SK-N-MC (cell line): ENCODE measurements around the gene DUSP2.

ENCODE experiments used
- DNase-seq: peaks from one replicate; pipeline ENCODE4 v3.0.0-alpha.2; 2011; ENCODE audit warnings: low read depth, low spot score
- H3K27ac ChIP-seq: fragments of 200-600 bp; sonication (generic); 2 replicates; pipeline ENCODE4 v1.5.1; 2016; ENCODE audit warnings: mixed run types
- H3K36me3 ChIP-seq: fragments of 200-600 bp; sonication (generic); 2 replicates; pipeline ENCODE4 v1.6.1; 2017; ENCODE audit warnings: antibody characterized with exemption, low read length, mixed read lengths; ENCODE audit not compliant: insufficient read depth
- H3K4me3 ChIP-seq: fragments of 200-600 bp; sonication (generic); 2 replicates; pipeline ENCODE4 v1.5.1; 2016
- H3K9ac ChIP-seq: fragments of 200-600 bp; sonication (generic); 2 replicates; pipeline ENCODE4 v1.8.0; 2017; ENCODE audit warnings: mixed run types, mixed read lengths; ENCODE audit not compliant: insufficient read length
- H3K9me3 ChIP-seq: fragments of 200-600 bp; sonication (generic); 2 replicates; pipeline ENCODE4 v1.6.1; 2017; ENCODE audit warnings: low read depth, mild to moderate bottlenecking, antibody characterized with exemption, low read length, moderate library complexity, mixed read lengths
- EZH2 ChIP-seq: fragments of 200-600 bp; sonication (generic); IDR thresholded peaks from one replicate; pipeline ENCODE4 v1.6.1; 2017; ENCODE audit warnings: antibody characterized with exemption
- FOXP2 ChIP-seq: optimal IDR thresholded peaks from 2 replicates; pipeline ENCODE3; 2011; ENCODE audit warnings: mild to moderate bottlenecking, moderate library complexity; ENCODE audit not compliant: insufficient read depth; ENCODE audit errors: extremely low read length, control extremely low read depth
- POLR2AphosphoS5 ChIP-seq: IDR thresholded peaks from 2 replicates; pipeline ENCODE4 v1.6.1; 2012; ENCODE audit warnings: mild to moderate bottlenecking, low read depth, low read length, borderline replicate concordance

The DUSP2 gene

DNA sequence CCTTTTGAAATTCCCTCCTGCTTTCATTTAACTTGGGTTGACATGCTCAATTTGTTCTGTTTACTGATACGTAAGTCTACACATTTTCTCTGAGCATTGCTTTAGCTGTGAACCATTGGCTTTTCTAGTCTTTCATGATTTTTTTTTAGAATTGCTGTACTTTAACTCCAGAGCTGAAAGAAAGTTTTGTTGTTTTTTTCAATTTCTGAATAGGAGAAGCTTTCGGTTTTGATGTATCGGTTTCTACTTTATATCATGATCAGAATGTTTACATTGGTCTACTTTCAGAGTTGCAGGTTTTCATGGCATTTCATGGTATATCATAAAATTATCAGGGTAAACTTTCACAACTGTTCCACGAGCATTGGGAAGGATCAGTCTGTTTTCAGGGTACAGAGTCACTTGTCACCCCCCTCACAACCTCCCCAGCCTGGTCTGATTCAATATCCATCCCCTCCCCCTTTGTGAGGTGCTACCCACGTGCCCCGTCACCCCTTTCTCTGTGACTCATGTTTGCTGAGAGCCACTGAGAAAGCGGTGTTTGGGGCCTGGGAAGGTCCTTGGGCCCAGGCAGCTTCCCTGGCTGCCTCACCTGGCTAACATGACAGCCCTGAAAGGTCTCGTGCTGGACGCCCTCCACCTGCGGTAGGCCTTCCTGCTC lies 14.0 kb downstream of the DUSP2 start:
- no peak overlapping the region for H3K27ac ChIP-seq
- TF ChIP-seq EZH2: no peak
- TF ChIP-seq POLR2AphosphoS5: no peak
- no peak for TF ChIP-seq FOXP2
- no peak overlapping the region for H3K9ac ChIP-seq
- H3K36me3 ChIP-seq: no peaks in the 10 kb centered on the region
- H3K9me3 ChIP-seq: no peaks in the 10 kb centered on the region
- H3K4me3 ChIP-seq: no peak overlapping the region
- no peak for DNase-seq

- no peak for DNase-seq
- no peaks in the 10 kb centered on the region for H3K36me3 ChIP-seq
- no peak overlapping the region for H3K9ac ChIP-seq
- no peak overlapping the region for H3K4me3 ChIP-seq
- TF ChIP-seq FOXP2 (no peak), POLR2AphosphoS5 (no peak), EZH2 (no peak)
- H3K9me3 ChIP-seq: no peaks in the 10 kb centered on the region
- H3K27ac ChIP-seq: no peak overlapping the region
Observed at GRCh38 chr2:96130483-96130882, 14.8 kb downstream of the DUSP2 start.

DNA sequence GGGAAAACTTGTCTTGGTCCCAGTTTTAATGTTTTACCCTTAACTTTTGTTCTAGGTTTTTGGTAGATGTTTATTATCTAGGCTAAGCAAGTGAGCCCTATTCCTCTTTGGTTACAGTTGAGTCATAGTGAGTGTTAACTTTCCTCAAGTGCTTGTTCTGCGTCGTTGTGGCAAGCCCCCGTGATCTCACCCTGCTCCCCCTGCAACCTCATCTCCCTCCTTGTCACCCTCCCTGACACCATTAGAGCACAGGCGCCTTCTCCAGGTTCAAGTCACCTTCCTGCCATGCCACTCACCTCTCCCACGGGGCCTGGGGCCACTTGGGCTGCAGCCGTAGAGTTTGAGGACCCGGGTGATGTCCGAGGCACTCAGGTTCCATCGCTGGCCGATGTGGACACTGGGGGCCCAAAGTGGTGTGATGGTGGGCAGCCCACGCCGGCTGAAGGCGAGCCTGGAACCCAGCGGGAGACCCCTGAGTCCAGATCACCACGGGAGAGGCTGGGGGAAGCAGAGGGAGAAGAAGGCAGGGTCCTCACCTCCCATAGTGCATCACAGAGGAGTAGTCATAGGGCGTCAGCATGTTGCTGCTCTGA lies 15.6 kb downstream of the DUSP2 start:
- no peak overlapping the region for H3K9ac ChIP-seq
- DNase-seq: no peak
- no peak overlapping the region for H3K27ac ChIP-seq
- H3K4me3 ChIP-seq: no peak overlapping the region
- no peak for TF ChIP-seq EZH2
- no peak for TF ChIP-seq FOXP2
- TF ChIP-seq POLR2AphosphoS5: no peak
- H3K36me3 ChIP-seq: no peaks in the 10 kb centered on the region
- no peaks in the 10 kb centered on the region for H3K9me3 ChIP-seq

- no peak overlapping the region for H3K27ac ChIP-seq
- no peak overlapping the region for H3K9ac ChIP-seq
- no peaks in the 10 kb centered on the region for H3K9me3 ChIP-seq
- no peaks in the 10 kb centered on the region for H3K36me3 ChIP-seq
- TF ChIP-seq POLR2AphosphoS5: no peak
- no peak for TF ChIP-seq EZH2
- TF ChIP-seq FOXP2: no peak
- DNase-seq: no peak
- no peak overlapping the region for H3K4me3 ChIP-seq
Observed at GRCh38 chr2:96128456-96128855, 16.8 kb downstream of the DUSP2 start.

- no peaks in the 10 kb centered on the region for H3K9me3 ChIP-seq
- no peaks in the 10 kb centered on the region for H3K36me3 ChIP-seq
- no peak overlapping the region for H3K4me3 ChIP-seq
- TF ChIP-seq EZH2: no peak
- no peak for TF ChIP-seq FOXP2
- TF ChIP-seq POLR2AphosphoS5: no peak
- no peak for DNase-seq
- no peak overlapping the region for H3K27ac ChIP-seq
- no peak overlapping the region for H3K9ac ChIP-seq
Observed at GRCh38 chr2:96124406-96125265, 20.6 kb downstream of the DUSP2 start.

DNA sequence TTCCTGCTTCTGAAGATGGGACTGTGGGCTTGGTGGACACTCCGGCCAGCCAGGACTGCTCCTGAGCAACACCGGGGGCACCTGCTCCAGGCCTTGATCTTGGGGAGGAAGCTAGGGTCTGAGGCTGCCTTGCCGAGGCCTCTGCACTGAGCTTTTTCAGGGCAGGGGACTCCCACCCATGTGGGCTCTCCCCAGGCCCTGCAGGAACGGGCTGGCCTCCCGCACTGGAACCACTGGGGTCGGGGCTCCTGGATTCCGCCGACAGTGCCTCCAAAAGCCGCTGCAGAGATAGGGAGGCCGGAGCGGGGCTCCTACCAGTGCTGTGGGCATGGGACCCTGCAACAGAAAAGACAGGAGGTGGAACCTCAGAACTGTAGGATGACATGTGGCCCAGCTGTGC lies 21.3 kb downstream of the DUSP2 start:
- Histone ChIP-seq H3K27ac (no peak overlapping the region), H3K9me3 (no peaks in the 10 kb centered on the region), H3K4me3 (no peak overlapping the region), H3K9ac (no peak overlapping the region), H3K36me3 (no peaks in the 10 kb centered on the region)
- TF ChIP-seq EZH2 (no peak), POLR2AphosphoS5 (no peak), FOXP2 (no peak)
- no peak for DNase-seq

DNA sequence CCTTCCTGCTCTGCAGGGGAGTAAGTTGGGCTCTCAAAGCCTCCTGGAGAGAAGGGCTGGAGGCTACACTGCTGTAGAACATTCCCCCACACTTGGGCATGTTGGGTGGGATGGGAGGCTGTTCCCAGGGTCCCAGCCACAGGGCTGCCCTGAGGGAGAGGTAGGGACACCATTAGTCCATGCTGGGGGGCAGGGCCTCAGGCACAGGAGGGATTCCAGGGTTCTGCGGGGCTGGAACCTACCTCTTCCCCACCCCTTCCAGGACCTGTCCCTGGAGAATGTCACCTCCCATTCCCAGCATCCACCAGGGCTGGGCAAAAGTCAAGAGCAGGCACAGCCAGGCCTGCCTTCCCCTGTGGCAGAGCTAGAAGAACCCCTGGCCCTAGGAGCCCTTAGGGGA lies 21.9 kb downstream of the DUSP2 start:
- no peak overlapping the region for H3K27ac ChIP-seq
- H3K4me3 ChIP-seq: no peak overlapping the region
- H3K9me3 ChIP-seq: no peaks in the 10 kb centered on the region
- H3K36me3 ChIP-seq: no peaks in the 10 kb centered on the region
- H3K9ac ChIP-seq: no peak overlapping the region
- TF ChIP-seq POLR2AphosphoS5 (no peak), EZH2 (no peak), FOXP2 (no peak)
- no peak for DNase-seq

DNA sequence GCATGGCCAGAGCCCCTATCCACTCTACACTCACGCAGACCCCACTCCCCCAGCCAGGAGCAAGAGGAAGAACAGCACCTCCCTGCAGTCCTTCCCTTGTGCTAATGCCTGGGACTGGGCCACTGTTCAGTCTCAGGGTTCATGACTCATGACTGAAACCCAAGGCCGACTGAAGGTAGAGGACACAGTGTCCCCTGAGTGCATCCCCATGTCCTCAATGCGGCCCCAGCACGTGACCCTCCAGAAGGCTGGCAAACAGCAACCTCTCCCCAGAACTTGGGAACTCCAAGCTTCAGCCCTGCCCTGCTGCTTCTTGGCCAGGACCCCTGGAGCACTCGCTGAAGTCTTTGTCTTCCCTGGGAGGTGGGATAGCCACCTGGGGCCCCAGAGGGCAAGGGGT lies 22.8 kb downstream of the DUSP2 start:
- no peak overlapping the region for H3K4me3 ChIP-seq
- TF ChIP-seq FOXP2: no peak
- no peak for TF ChIP-seq EZH2
- no peak for TF ChIP-seq POLR2AphosphoS5

More for the DNA sequence above, 22.8 kb downstream of the DUSP2 start:
- no peak overlapping the region for H3K27ac ChIP-seq
- H3K36me3 ChIP-seq: no peaks in the 10 kb centered on the region
- no peak overlapping the region for H3K9ac ChIP-seq
- DNase-seq: no peak
- H3K9me3 ChIP-seq: no peaks in the 10 kb centered on the region
